Endothelial cell of umbilical vein (primary cell): ENCODE data around the gene STK10. TPM values are rescaled to one million over a fixed set of nuclear protein-coding genes. Genes with fewer than 3 reads are reported as not detected.

Experiments
- BruUV-seq: library from RNA; stranded (reverse); fragments of 400-500 nt; replicated peaks from 2 replicates; lab custom pipeline; 2021; lab: Mats Ljungman, UMichigan
- CTCF ChIA-PET: fragments of 300-600, 350-600 bp; sonication (Branson Sonifier 250); formaldehyde crosslinking; loops from one replicate; lab custom pipeline; 2021; ENCODE audit warnings: antibody characterized with exemption, inconsistent platforms; lab: Charles Lee
- POLR2A ChIA-PET: fragments of 300-600, 350-600 bp; sonication (Branson Sonifier 250); formaldehyde crosslinking; loops from one replicate; lab custom pipeline; 2021; ENCODE audit warnings: antibody characterized with exemption, inconsistent platforms; lab: Charles Lee
- DNase-seq: peaks from one replicate; pipeline ENCODE4 v3.0.0-alpha.2; 2011; ENCODE audit warnings: low read depth, low spot score
- FAIRE-seq: peaks from 2 replicates; lab custom pipeline; 2011; peaks lifted over from hg19 to GRCh38; lab: Jason Lieb, UNC
- H2AFZ ChIP-seq: 2 replicates; pipeline ENCODE4 v1.6.0; 2012; ENCODE audit warnings: low read depth, low read length, control low read depth, inconsistent platforms
- H3K27ac ChIP-seq: 2 replicates; pipeline ENCODE4 v1.5.1; 2011; ENCODE audit warnings: low read depth, mild to moderate bottlenecking, control low read depth, low read length, moderate library complexity; ENCODE audit not compliant: insufficient read depth
- H3K27me3 ChIP-seq, 2 experiments: 2 replicates each; pipeline versions ENCODE4 v1.6.0 to v1.6.1; 2011; ENCODE audit warnings: low read length in 2 of 2, mixed read lengths in 1 of 2; ENCODE audit not compliant: control insufficient read depth in 2 of 2, insufficient read depth in 2 of 2
- H3K36me3 ChIP-seq, 2 experiments: 2 replicates in 1 of 2; 3 replicates in 1 of 2; pipeline ENCODE4 v1.5.1; 2011; ENCODE audit warnings: low read length in 2 of 2, mild to moderate bottlenecking in 1 of 2, moderate library complexity in 1 of 2; ENCODE audit not compliant: control insufficient read depth in 2 of 2, insufficient read depth in 2 of 2; ENCODE audit errors: extremely low read depth in 1 of 2
- H3K4me1 ChIP-seq: 3 replicates; pipeline ENCODE4 v1.5.1; 2011; ENCODE audit warnings: mild to moderate bottlenecking, low read length; ENCODE audit not compliant: control insufficient read depth, insufficient read depth; ENCODE audit errors: extremely low read depth
- H3K4me2 ChIP-seq: 2 replicates; pipeline ENCODE4 v1.6.1; 2011; ENCODE audit warnings: low read length, control low read depth, mixed read lengths; ENCODE audit not compliant: insufficient read depth
- H3K4me3 ChIP-seq, 3 experiments: fragments of 200-600 bp in 1 of 3; sonication (generic), shearing (Covaris generic) in 1 of 3; replicated peaks in 1 of 3; 2 replicates each; pipeline ENCODE4 v1.5.1; 2011 to 2016; ENCODE audit warnings: control low read depth in 3 of 3, low read length in 3 of 3, mild to moderate bottlenecking in 2 of 3, inconsistent platforms in 1 of 3, low read depth in 1 of 3, moderate library complexity in 1 of 3; ENCODE audit not compliant: insufficient read depth in 1 of 3
- H3K79me2 ChIP-seq: 2 replicates; pipeline ENCODE4 v1.6.0; 2012; ENCODE audit warnings: low read length, inconsistent platforms; ENCODE audit not compliant: control insufficient read depth, insufficient read depth
- H3K9ac ChIP-seq: replicated peaks from 2 replicates; pipeline ENCODE3; 2011; ENCODE audit warnings: low read length, control low read depth; ENCODE audit not compliant: insufficient read depth; ENCODE audit errors: extremely low read depth
- H3K9me1 ChIP-seq: replicated peaks from 3 replicates; pipeline ENCODE4 v1.6.0; 2011; ENCODE audit warnings: mild to moderate bottlenecking, low read length; ENCODE audit not compliant: control insufficient read depth, insufficient read depth; ENCODE audit errors: extremely low read depth
- H3K9me3 ChIP-seq: replicated peaks from 2 replicates; pipeline ENCODE4 v1.5.1; 2012; ENCODE audit warnings: low read length, inconsistent platforms; ENCODE audit not compliant: control insufficient read depth, insufficient read depth
- H4K20me1 ChIP-seq: replicated peaks from 2 replicates; pipeline ENCODE3; 2011; ENCODE audit warnings: mild to moderate bottlenecking, low read length; ENCODE audit not compliant: control insufficient read depth, insufficient read depth; ENCODE audit errors: extremely low read depth
- CTCF ChIP-seq, 2 donors: IDR thresholded peaks; 1 replicate in 1 of 2; 2 replicates in 1 of 2; pipeline ENCODE4 v1.5.1; 2011; ENCODE audit warnings: low read length in 2 of 2, mild to moderate bottlenecking in 2 of 2, moderate library complexity in 2 of 2, control low read depth in 1 of 2, inconsistent platforms in 1 of 2, low read depth in 1 of 2; ENCODE audit not compliant: insufficient read depth in 1 of 2; ENCODE audit errors: extremely low read depth in 1 of 2
- EZH2 ChIP-seq: IDR thresholded peaks from 2 replicates; pipeline ENCODE4 v1.6.1; 2012; ENCODE audit warnings: borderline replicate concordance, low read depth, mild to moderate bottlenecking, moderate library complexity, low read length, inconsistent platforms; ENCODE audit not compliant: severe bottlenecking
- FOS ChIP-seq: IDR thresholded peaks from 2 replicates; pipeline ENCODE4 v1.6.1; 2011; ENCODE audit warnings: mild to moderate bottlenecking, low read length, moderate library complexity, borderline replicate concordance; ENCODE audit not compliant: insufficient read depth
- GATA2 ChIP-seq: IDR thresholded peaks from 2 replicates; pipeline ENCODE4 v1.7.0; 2011; ENCODE audit warnings: low read depth, mild to moderate bottlenecking, moderate library complexity, mixed read lengths, low read length; ENCODE audit not compliant: insufficient read length, insufficient read depth
- JUN ChIP-seq: IDR thresholded peaks from 2 replicates; pipeline ENCODE4 v1.6.1; 2011; ENCODE audit warnings: borderline replicate concordance, low read depth; ENCODE audit not compliant: insufficient read length, insufficient read depth
- MAX ChIP-seq: IDR thresholded peaks from 2 replicates; pipeline ENCODE4 v1.6.1; 2011; ENCODE audit not compliant: insufficient read depth, insufficient read length
- MYC ChIP-seq: IDR thresholded peaks from one replicate; pipeline ENCODE4 v1.6.1; 2011; ENCODE audit warnings: mild to moderate bottlenecking, low read depth, low read length
- POLR2A ChIP-seq: IDR thresholded peaks from 2 replicates; pipeline ENCODE4 v1.6.1; 2012; ENCODE audit warnings: low read depth, mild to moderate bottlenecking, control low read depth, low read length
- POLR2AphosphoS5 ChIP-seq: IDR thresholded peaks from 2 replicates; pipeline ENCODE4 v1.6.1; 2012; ENCODE audit warnings: low read depth, mild to moderate bottlenecking, control low read depth, low read length, moderate library complexity; ENCODE audit not compliant: insufficient read depth
- dilution Hi-C: fragments of 300-500 bp; cut with MboI; formaldehyde crosslinking; loops from one replicate; pipeline ENCODE4 v1.15.0; 2019; ENCODE audit warnings: low sequenced_read_pairs; ENCODE audit not compliant: extremely low pct_ligation_motif_present
- intact Hi-C: fragments of 100-400 bp; cut with micrococcal nuclease; formaldehyde crosslinking; loops from one replicate; pipeline ENCODE4 v1.10.0; 2022
- polyA plus RNA-seq, 4 experiments: library from polyadenylated mRNA; depleted of rRNA in 3 of 4; stranded (reverse) in 3 of 4; unstranded in 1 of 4; fragments of >200 nt; gene quantifications; 2 replicates each; pipeline versions ENCODE4 v1.2.1 to v1.2.3, GENCODE V29; 2011 to 2012; ENCODE audit warnings: missing spikeins in 1 of 4
- total RNA-seq: library from RNA; stranded (reverse); gene quantifications from 2 replicates; pipeline ENCODE4 v1.2.3, GENCODE V29; 2021

Gene STK10
- total and polyA plus RNA-seq, 2 donors (not counting 3 experiments of a cell fraction or from before 2014, with no cell fraction given): 16.9 to 47.2 TPM

- H3K36me3 ChIP-seq: no peaks in the 10 kb centered on the region
- H3K4me3 ChIP-seq: no peak overlapping the region
- no peaks in the 10 kb centered on the region for H4K20me1 ChIP-seq
- ChIA-PET POLR2A (interaction anchor here (1.0 to 1.1 kb wide), 2 partner anchors 80 to 175 kb away, joined by 3 to 4 read pairs; partner anchors contain the start of gene STK10), CTCF (interaction anchor here (0.7 to 7.0 kb wide), 15 partner anchors 11 to 197 kb away, joined by 3 to 142 read pairs (median 4); partner anchors contain the start of genes STK10 and UBTD2)
- no peak overlapping the region for H2AFZ ChIP-seq
- DNase-seq (no peak), FAIRE-seq (no peak)
- TF ChIP-seq GATA2 (no peak), MYC (no peak), MAX (no peak), JUN (no peak), EZH2 (no peak), POLR2AphosphoS5 (no peak), FOS (no peak), POLR2A (no peak), CTCF (IDR thresholded peaks at IDR 0.05; ENCODE audit: extremely low read depth in 1 of 2, insufficient read depth in 1 of 2, low read depth in 1 of 2, low read length in 2 of 2) (no peak)
- no peaks in the 10 kb centered on the region for H3K9me1 ChIP-seq
- no peak overlapping the region for H3K4me2 ChIP-seq
- no peak overlapping the region for H3K27ac ChIP-seq
- dilution Hi-C loops (no loop called here), intact Hi-C loops (loop anchor here (1.0 kb wide), 2 partner anchors 81 to 186 kb away; partner anchors contain the start of gene STK10)
- no peaks in the 10 kb centered on the region for H3K9me3 ChIP-seq
- H3K4me1 ChIP-seq: peaks cover 28% of the 10 kb centered on the region
- no peaks in the 10 kb centered on the region for H3K79me2 ChIP-seq
- no peaks in the 10 kb centered on the region for H3K27me3 ChIP-seq
- no peak overlapping the region for H3K9ac ChIP-seq
- BruUV-seq: no TSS peak
Measured at GRCh38 chr5:172107571-172107970, 80.5 kb downstream of the STK10 start.
